COLO829 (cell line): Measurements from ENCODE around the gene CD59.

ENCODE experiments used
- DNase-seq: peaks from one replicate; pipeline ENCODE4 v3.0.0; 2012; ENCODE audit warnings: low spot score

The CD59 gene, protein sequence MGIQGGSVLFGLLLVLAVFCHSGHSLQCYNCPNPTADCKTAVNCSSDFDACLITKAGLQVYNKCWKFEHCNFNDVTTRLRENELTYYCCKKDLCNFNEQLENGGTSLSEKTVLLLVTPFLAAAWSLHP

GRCh38 chr11:33736148-33736812, at the start of gene CD59:
Gene CD59 (minus strand): TSS chr11:33736423. CDS start chr11:33722445, 13,978 bp downstream.
- DNase-seq = peak; percentile 83

DNA sequence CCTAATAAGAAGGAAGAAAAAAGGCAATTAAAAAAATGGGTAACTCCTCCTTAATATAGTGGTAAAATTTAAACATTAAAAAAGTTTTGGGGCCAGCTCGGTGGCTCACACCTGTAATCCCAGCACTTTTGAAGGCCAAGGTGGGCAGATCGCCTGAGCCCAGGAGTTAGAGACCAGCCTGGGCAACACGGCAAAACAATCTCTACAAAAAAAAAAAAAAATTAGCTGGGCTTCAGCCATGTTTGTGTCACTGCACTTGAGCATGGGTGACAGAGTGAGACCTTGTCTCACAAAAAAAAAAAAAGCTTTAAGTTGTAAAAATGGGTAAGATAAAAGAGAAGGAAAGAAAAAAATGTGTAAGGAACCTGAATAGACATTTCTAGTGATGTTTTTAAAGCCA, 49.4 kb upstream of the CD59 start:
- DNase-seq = no peak

DNA sequence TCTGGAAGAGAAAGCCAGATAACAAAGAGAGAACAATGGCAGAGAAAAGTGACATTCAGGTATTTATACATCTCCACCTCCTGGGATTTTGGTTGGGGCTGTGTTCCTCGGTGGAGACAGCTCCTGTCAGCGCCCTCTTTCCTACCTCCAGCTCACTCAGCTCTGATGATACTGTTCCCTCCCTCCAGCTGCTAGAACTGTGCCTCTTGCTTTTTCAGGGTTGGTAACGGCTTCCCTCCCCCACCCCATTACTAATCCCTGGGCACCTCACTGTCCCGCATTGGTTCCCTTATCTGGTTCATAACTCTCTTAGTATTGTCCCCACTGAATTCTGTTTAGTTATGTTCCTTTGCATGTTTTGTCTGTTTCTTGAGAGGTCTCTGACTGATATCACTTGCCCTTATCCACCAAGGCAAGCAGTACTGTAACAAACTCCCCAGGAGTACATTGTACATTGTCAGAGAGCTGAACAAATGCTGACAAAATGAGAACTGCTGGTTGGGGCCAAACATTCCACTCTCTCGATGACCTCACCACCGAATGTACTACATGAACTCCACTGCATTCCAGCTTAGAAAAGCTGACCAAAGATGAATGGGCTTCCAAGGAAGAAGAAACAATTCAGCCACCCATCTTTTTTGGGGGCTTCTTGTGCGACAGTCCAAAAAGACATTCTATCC, 43.8 kb upstream of the CD59 start:
- DNase-seq = no peak

DNA sequence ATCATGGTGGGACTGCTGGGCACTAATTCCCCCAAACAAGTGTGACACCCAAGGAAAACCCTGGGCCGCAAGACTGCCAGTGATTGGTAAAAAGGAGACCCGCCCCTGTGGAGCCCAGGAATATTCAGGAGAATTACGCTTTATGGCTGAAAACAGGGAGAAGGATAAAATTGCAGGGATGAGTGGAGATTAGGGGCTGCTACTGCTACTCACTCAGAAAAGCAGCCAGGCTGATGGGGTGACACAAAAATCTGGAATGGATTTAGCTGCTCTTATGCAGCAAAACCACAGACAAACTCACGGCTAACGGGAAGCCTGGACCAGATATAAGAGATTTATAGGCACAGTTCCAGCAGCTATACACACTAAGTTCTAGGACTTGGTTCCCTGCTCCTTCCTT, 42.5 kb upstream of the CD59 start:
- no peak for DNase-seq

DNA sequence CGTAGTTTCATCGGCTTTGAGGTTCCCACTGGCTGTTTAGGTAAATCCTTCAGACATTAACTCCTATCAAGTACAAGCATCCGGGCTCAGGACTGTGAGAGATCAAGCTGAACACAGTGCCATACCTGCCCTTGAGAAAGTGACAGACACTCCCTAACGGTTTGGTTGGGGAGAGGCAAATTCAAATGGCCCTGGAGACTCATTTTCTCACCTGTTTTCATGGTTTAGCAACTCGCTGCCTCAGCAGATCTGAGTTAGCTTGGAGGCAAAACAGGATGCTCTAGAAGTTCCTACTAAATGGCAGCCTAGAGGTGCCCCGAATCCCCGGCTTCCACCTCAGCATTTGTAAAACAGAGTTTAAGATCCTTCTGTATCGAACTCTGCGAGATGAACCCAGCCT, 41.7 kb upstream of the CD59 start:
- DNase-seq = no peak

DNA sequence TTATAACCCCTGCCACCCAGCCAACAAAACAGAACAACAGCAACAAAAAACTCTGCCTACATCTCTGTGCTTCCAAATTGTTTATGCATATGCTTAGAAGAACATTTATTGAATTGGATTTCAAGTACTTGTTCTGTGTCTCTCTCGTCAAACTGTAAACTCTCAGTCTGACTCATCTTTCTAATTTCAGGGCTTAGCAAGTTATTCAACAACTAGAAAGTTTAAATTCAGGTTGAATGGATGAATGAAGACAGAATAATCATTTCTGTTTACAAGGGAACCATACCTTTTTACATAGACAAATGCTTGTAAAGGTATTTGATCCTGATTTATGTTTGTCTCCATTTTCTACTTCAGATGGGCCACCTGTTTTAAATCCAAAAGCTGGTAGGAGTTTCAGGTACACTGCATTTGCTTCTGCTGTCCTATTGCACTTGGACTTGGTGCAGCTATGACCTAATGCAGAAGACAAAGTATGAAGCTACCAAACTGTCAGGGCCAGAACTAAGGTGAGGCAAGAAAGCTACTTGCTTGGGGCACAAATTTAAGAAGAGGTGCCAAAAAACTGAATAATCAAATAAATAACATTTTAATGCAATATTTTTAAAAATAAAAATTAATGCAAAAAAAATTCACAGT, 39.7 kb upstream of the CD59 start:
- DNase-seq = no peak

DNA sequence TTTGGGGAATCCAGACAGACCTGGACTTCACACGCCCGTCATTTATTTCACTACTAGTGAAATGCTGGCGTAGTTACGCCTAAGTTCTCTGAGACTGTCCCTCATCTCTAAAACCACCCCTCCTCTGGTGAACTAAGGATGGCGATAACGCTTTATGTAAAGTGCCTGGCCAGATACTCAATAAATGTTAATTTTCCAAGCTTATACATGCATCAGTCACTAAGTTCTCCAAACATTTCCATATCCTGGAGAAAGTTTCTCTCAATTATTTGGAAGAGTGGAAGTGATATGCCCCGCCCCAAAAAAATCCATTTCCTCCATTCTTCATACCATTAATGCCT, 39.2 kb upstream of the CD59 start:
- no peak for DNase-seq

GRCh38 chr11:33774736-33775466, 38.7 kb upstream of the CD59 start:
- peak; percentile 8 for DNase-seq

GRCh38 chr11:33773987-33774735, 37.9 kb upstream of the CD59 start, which contains the start of gene FBXO3:
Gene FBXO3 (minus strand): TSS chr11:33774520. CDS start chr11:33774497, 23 bp downstream.
- DNase-seq = peak; percentile 95

GRCh38 chr11:33773404-33773986, 37.3 kb upstream of the CD59 start:
- DNase-seq = peak; percentile 16

- no peak for DNase-seq
Measured at GRCh38 chr11:33772870-33773269, 36.6 kb upstream of the CD59 start.

DNA sequence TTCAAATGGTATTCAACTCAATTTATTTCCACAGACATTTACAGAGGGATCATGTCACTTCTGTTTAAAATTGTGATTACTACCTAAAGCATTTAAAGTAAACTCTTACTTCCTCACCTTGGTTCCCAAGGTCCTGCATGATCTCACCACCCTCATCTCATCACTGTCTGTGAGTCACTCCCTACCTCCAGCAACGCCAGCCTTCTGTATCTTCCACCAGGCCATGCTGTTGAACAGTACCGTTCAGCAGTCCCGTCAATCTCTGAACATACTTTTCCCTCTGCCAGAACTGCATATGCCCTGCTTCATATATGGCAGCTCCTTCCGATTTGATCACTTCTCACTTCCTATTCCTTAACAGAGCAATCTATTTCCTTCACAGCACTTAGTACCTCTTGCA, 36.1 kb upstream of the CD59 start:
- no peak for DNase-seq

GRCh38 chr11:33770236-33770635, 34.0 kb upstream of the CD59 start:
- DNase-seq = no peak

DNA sequence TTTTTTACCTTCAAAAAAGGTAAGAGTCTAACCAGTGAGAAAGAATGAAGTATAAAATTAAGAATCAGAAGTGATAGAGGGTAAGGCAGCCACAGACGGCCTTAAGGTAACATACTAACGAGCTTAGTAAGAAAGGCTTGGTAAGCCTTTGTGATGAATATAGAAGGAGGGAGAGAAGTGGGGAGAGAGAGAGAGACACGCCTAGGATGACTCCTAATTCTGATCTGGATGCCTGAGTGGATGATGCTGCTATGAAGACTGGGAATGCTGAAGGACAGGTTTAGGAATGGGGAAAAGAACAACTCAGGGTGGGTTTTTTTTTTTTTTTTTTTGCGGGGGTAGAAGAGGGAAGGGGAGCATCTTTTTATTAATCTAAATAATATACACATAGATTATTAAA, 33.3 kb upstream of the CD59 start:
- no peak for DNase-seq

DNA sequence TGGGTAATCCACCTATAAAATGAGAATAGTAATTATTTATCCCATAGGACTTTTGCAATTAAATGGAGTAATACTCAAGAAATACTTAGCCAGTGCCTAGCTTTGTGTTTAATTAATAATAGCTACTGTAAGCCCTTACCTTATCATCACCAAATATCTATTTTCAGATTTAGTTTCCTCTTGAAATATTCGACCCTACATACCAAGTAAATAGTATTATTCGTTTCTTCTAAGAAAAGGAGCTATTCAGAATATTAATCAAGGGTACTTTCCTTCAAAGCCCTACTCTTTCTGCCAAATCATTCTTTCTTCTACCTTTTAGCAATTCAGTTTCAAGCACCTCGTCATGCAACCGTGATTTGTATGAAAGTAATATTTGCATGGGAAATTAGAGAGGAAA, 31.4 kb upstream of the CD59 start:
- no peak for DNase-seq

DNA sequence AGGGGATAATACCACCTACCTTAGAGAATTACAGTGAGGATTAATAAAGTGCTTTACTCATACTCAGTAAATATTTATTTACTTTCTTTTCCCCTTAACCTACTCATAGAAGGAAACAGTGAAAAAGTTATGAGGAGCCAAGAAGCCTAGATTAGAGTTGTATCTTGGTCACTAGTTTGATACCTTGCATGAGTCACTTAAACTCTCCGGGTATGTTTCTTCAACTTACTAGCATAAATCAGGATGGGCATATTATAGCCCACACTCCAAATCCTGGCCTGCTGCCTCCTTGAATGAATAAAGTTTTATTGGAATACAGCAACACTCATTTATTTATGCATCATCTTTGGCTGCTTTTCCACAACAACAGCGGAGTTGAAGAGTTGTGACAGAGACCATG, 29.9 kb upstream of the CD59 start:
- DNase-seq = no peak

- no peak for DNase-seq
Measured at GRCh38 chr11:33761471-33761870, 25.2 kb upstream of the CD59 start.

DNA sequence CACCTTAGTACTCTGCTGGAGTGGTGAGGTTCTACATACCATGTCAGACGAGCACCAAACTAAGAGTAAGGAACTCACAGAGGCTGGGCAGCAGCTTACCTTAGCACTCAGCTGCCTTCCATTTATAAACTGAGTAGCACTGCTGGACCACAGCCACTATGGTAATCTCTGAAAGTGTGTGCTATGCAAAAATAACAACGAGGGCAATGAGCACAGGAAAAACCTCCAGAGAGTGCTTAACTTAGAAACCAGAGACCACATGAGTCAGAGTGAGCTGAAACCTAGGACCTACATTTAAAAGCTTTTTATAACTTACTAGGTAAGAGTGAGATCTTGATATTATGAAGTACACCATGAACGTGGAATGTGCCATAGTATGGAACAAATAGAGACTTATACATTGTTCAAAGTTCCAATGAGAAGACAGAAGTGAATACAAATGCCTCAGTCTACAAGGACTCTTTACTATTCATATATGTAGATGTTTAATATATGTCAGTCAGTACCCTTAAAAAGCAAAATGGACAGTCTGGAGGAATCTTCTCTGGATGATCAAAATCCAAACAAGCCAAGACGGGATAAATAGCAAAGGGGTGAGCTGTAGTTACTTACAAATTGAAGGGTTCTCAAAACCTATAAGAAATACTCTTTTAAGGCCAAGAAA, 17.2 kb upstream of the CD59 start:
- DNase-seq = no peak

DNA sequence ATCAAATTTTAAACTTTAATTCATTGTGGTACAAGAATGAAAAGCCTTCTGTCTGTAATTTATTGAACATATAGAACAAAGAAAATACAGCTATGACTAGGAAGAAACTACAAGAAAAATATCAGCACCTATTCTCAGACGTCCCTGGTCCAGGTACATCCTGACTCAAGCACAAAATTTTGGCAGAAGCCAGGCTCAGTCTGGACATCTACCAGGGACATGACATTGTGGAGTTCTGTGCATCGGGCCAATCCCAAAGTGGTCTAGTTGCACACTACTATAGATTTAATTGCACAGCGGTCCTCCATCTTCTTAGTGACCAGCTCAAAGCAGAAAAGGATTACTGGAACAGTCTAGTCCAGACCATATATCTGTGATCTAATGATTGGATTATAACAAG, 15.7 kb upstream of the CD59 start:
- DNase-seq = no peak

GRCh38 chr11:33747979-33748378, 11.8 kb upstream of the CD59 start:
- no peak for DNase-seq

GRCh38 chr11:33743291-33743690, 7.1 kb upstream of the CD59 start:
- DNase-seq = no peak
